ENCODE results near the gene SLC25A25. TPM values are rescaled to one million over a fixed set of nuclear protein-coding genes. Genes with fewer than 3 reads are reported as not detected.

The SLC25A25 gene
- total RNA-seq, 1 experiment from 2014 or later: 27.8 TPM

GRCh38 chr9:128145536-128145935 lies 77.5 kb downstream of the SLC25A25 start:
- DNase-seq (ENCODE audit: low spot score): no peak

- DNase-seq (ENCODE audit: low spot score): no peak
These were observed 77.9 kb downstream of the SLC25A25 start for GRCh38 chr9:128145951-128146351.

GRCh38 chr9:128146591-128147120 lies 78.6 kb downstream of the SLC25A25 start:
- DNase-seq (ENCODE audit: low spot score): no peak

- DNase-seq (ENCODE audit: low spot score): no peak
These were observed 80.5 kb downstream of the SLC25A25 start for GRCh38 chr9:128148509-128149000.

GRCh38 chr9:128149001-128149701 lies 81.1 kb downstream of the SLC25A25 start, which contains the start of gene LCN2:
TSS of gene LCN2 (plus strand) at chr9:128149453. CDS start at chr9:128149526, 73 bp downstream.
- peak; percentile 72 for DNase-seq (ENCODE audit: low spot score)

GRCh38 chr9:128149951-128150593 lies 82.0 kb downstream of the SLC25A25 start:
- DNase-seq (ENCODE audit: low spot score): no peak

- DNase-seq (ENCODE audit: low spot score): no peak
These were observed 82.7 kb downstream of the SLC25A25 start for GRCh38 chr9:128150594-128151308.

- no peak for DNase-seq (ENCODE audit: low spot score)
These were observed 83.5 kb downstream of the SLC25A25 start for GRCh38 chr9:128151309-128152132.

- DNase-seq (ENCODE audit: low spot score): no peak
These were observed 84.4 kb downstream of the SLC25A25 start for GRCh38 chr9:128152133-128153059.

GRCh38 chr9:128153060-128153946 lies 85.3 kb downstream of the SLC25A25 start:
- DNase-seq (ENCODE audit: low spot score): no peak

- no peak for DNase-seq (ENCODE audit: low spot score)
These were observed 86.1 kb downstream of the SLC25A25 start for GRCh38 chr9:128153947-128154695.

GRCh38 chr9:128155736-128156500 lies 87.9 kb downstream of the SLC25A25 start:
- no peak for DNase-seq (ENCODE audit: low spot score)

Other genes with a start within 250 kb of the SLC25A25 start
- 35.4 and 49.5 TPM in 2 replicates for gene ENG, start 213.6 kb upstream of the SLC25A25 start, total RNA-seq (2014; rRNA removed; shearing (Covaris generic))
- 151 and 173 TPM in 2 replicates for gene AK1, start 190.6 kb upstream of the SLC25A25 start, total RNA-seq (2014; rRNA removed; shearing (Covaris generic))
- gene ST6GALNAC6, start 168.6 kb upstream of the SLC25A25 start, total RNA-seq (2014; rRNA removed; shearing (Covaris generic)): 40.6 and 61.6 TPM in 2 replicates
- gene ST6GALNAC4, start 151.2 kb upstream of the SLC25A25 start, total RNA-seq (2014; rRNA removed; shearing (Covaris generic)): 32.7 and 38.3 TPM in 2 replicates
- 1.6 and 3.4 TPM in 2 replicates for gene PIP5KL1, start 137.5 kb upstream of the SLC25A25 start, total RNA-seq (2014; rRNA removed; shearing (Covaris generic))
- 49.7 and 50.5 TPM in 2 replicates for gene DPM2, start 130.4 kb upstream of the SLC25A25 start, total RNA-seq (2014; rRNA removed; shearing (Covaris generic))
- gene EEIG1, start 87.2 kb upstream of the SLC25A25 start, total RNA-seq (2014; rRNA removed; shearing (Covaris generic)): 21.4 and 23.6 TPM in 2 replicates
- gene NAIF1, start 912 bp upstream of the SLC25A25 start, total RNA-seq (2014; rRNA removed; shearing (Covaris generic)): 14.1 and 15.7 TPM in 2 replicates
- gene PTGES2, start 59.5 kb downstream of the SLC25A25 start, total RNA-seq (2014; rRNA removed; shearing (Covaris generic)): 84.2 and 87.7 TPM in 2 replicates
- gene LCN2, start 81.2 kb downstream of the SLC25A25 start, total RNA-seq (2014; rRNA removed; shearing (Covaris generic)): 0.14 and 1.1 TPM in 2 replicates
- gene BBLN, start 92.0 kb downstream of the SLC25A25 start, total RNA-seq (2014; rRNA removed; shearing (Covaris generic)): 146 and 238 TPM in 2 replicates
- gene CIZ1, start 123.3 kb downstream of the SLC25A25 start, total RNA-seq (2014; rRNA removed; shearing (Covaris generic)): 60.6 and 70.1 TPM in 2 replicates
- 16.7 and 20.6 TPM in 2 replicates for gene DNM1, start 135.1 kb downstream of the SLC25A25 start, total RNA-seq (2014; rRNA removed; shearing (Covaris generic))
- gene GOLGA2, start 207.8 kb downstream of the SLC25A25 start, total RNA-seq (2014; rRNA removed; shearing (Covaris generic)): 118 and 155 TPM in 2 replicates
- 110 and 118 TPM in 2 replicates for gene SWI5, start 208.0 kb downstream of the SLC25A25 start, total RNA-seq (2014; rRNA removed; shearing (Covaris generic))

Data from A172 (cell line).